HG02970 (cell line): Measurements from ENCODE around the gene ZSWIM4.
"Not testable (repeated sequence)": the region's sequence is repeated elsewhere in the genome, so short reads cannot be mapped to it uniquely, and the experiment has no call there.

Experiments used
- ATAC-seq: cut with Tn5 transposase; IDR thresholded peaks from one replicate; pipeline ENCODE4 v1.9.1; 2021; ENCODE audit warnings: mild to moderate bottlenecking, moderate library complexity, moderate number of reproducible peaks; ENCODE audit not compliant: unreplicated experiment, low FRiP score

The ZSWIM4 gene

DNA sequence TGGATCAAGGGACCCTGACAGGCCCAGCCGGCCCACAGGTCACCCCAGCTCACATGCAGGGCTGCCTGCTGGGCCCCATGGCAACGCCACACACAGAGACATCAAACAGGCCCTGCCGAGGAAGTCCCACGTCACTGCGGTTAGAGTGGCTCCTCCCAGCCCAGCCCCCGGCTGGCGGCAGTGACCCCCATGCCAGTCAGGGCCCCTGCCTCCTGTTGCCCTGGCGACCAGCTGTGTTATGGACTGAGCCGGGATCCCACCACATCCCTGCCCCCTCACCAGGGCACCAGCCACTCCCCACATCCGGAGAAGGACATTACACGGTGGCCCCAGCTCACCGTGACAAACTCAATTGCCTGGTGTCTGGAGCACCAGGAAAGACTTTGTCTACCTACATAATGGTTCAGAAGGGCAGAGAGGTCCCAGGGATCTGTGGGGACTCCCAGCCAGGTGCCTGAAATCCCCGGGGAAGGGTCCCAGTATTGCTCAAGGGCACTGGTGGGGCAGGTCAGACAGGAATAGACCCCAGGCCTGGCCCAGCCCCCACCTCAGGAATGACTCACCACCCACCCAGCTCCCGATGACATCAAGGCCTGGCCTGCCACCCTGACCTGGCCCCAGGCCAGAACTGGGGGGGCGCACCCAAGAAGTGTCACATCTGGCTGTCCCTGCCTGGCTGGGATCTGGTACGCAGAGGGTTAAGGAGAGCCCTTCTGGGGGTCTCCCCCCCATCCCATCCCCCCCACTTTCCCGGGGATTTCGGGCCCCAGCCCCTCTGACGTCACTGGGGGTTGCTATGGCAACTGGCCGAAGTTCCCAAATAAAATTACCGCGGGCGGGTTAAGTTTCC lies 51.5 kb downstream of the ZSWIM4 start:
- peak; percentile 44 for ATAC-seq

DNA sequence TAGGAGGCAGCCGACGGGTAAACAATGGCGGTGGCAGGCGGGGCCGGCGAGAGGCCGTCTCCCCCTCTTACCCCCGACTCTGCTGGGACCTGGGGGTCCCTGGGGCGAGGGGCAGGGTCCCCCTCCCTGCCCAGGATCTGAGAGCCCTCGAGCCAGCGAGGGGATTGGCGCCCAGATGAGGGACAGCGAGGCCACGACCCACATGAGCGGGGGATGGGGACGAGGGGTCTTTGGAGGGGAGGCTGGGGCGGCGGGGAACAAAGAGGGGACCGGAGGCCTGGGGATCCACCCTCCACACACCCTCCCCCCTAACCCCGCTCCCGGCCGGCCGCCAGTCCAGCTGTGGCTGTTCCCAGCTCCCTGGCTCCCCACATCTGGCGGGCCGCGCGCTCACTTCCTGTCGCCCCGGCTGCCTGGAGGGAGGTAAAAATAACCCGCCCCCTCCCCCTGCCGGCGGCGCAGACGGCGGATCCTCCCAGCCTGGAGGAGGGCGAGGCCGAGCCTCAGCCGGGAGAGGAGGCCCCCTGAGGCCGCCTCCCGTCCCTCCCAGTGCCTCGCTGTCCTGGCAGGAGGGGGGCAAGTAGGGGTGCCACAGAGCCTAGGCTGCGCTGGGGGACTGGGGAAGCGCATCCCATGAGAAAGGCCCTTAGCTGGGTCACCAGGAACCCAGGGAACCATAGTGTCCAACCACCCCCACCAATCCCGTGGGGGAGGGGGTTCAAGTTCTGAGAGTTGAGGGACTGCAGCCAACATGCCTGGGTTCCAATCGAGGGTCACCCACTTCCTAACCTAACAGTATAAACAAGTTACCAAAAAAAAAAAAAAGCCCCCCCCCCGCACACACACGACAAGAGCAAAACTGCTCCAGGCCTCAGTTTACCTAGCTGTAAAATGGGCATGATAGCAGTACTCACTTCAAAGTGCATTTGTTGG lies 52.4 kb downstream of the ZSWIM4 start:
- ATAC-seq = peak; percentile 13

DNA sequence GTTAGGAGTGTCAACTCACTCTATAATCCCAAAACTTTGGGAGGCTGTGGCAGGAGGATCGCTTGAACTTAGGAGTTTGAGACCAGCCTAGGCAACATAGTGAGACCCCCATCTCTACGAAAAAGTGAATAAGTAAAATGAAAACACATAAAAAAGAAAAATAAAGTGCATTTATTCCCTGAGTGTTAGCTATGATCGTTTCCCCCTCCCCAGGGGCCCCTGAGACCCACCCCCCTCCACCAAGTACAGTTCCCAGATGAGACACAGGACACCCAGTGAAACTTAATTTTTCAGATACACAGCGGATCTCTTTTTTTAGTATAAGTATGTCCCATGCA lies 53.1 kb downstream of the ZSWIM4 start:
- no peak for ATAC-seq

DNA sequence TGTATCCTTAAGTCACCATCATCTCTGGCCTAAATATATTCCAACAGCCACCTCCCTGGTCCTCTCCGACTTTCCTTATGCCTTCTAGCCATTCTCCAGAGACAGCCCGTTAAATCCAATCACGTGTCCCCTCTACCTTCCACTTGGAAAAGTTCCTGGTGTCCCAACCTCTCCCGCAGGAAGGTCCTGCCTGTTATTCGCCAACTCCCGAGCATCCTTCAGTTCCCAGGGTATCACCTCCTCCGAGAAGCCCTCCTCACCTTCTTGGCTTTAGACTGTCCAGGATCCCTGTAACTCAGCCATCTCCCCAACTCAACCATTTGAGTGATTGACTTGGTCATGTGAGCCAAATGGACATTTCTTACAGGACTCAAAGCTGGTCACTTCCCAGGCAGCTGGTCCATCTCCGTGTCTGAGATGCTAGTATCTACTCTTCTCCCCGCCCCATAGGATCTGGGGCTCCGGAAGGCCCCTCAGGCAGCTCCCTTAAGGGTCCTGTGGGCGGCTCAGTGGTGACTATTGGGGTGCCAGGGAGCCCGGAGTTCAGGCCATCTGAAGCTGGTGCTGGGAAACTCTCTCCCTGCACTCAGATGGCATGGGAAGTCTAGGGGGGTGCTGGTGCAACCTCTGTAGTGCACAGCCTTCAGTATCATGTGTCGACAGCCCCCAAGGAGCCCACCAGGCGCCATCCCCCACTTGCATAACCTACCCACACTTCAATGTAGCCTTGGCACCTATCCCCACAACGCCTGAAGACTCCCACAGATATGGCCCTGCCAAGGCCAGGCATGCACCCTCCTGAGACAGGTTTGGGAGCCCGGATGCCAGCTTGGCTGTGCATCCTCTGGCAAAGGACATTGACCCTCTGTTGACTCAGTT lies 53.8 kb downstream of the ZSWIM4 start:
- no peak for ATAC-seq

DNA sequence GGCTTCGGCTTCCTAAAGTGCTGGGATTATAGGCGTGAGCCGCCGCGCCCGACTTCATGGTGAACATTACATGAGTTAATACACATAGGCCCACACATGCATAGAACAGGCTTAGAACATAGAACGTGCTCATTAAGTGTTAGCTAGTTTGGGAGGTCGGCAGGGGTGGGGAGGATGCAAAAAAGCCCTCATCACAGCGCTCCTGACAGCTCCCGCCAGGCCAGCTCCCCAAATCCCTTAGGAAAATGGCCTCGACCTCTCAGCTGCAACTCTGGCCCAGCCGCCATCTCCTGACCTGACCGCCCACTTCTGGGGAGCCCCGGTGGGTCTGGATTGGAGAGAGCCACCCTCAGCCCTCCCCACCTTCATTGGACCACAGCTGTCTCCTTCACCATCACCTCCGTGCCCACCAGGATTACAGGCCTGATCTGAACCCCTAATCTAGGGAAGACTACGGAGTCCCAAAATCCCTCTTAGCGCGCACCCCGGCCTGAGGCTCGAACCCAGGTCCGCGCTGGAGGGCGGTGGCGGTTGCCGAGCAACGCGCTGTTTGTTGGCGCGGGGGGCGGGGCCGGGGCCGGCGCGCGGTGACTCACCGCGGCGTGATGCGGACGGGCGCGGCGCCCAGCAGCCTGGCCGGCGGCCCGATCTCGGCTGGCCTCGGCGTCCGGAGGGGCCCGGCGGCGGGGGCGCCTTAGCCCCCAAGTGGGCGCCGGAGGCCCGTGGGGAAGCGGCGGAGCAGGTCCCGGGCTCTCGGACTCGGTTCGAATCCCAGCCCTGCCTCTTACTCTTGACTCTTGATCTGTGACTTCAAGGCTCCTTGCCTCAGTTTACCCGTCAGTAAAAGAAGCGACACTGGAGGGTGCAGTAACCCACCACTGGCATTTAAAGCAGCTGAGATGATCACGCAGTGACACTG lies 55.0 kb downstream of the ZSWIM4 start:
- ATAC-seq = no peak

DNA sequence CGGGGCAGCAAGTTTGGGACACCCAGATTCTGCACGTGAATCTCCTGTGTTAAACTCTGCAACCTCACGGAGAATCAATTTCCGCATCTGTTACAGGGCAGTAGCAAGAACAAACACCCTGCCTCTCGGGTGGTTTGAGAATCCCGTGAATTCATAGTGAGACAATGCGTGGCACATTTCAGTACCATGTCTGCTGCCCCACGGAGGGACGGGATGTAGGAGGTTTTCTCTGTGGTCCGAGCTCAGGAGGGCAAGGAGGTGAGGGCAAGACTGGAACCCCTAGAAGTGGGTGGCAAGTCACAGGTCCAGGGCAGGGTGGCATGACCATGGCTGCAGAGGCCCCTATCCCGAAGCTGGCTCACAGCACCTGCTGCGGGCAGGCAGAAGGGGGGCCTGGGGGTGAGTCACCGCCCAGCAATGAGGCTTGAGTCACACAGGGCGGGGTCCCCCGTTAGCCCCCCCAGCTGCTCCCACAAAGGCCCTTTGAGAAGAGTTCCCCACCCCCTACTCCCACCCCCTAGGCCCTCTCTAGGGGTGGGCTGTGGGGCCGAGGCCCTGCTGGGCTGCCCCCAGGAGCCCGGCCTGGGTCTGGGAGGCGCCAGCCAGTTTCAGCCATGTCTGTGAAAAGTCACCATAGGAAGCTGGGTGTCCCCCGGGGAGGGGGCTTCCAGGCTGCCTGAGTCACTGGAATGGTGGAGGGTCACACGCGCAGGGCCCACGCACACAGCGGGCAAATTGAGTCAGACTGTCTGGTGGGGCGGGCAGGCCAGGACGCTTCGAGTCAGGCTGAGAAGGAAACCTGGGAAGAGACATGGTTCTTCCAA lies 55.9 kb downstream of the ZSWIM4 start:
- no peak for ATAC-seq

DNA sequence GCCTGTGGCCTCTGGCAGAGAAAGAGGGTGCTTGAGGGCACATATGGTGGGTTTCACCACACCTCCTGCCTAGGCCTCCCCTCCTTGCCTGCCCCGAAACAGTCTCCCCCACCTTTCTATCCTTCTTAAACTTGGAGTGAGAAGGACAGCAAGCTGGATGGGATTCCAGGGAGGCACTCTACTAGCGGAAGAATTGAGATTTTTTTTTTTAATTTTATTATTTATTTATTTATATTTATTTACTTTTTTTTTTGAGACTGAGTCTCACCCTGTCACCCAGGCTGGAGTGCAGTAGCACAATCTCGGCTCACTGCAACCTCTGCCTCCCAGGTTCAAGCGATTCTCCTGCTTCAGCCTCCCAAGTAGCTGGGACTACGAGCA lies 56.5 kb downstream of the ZSWIM4 start:
- ATAC-seq = not testable (repeated sequence)

DNA sequence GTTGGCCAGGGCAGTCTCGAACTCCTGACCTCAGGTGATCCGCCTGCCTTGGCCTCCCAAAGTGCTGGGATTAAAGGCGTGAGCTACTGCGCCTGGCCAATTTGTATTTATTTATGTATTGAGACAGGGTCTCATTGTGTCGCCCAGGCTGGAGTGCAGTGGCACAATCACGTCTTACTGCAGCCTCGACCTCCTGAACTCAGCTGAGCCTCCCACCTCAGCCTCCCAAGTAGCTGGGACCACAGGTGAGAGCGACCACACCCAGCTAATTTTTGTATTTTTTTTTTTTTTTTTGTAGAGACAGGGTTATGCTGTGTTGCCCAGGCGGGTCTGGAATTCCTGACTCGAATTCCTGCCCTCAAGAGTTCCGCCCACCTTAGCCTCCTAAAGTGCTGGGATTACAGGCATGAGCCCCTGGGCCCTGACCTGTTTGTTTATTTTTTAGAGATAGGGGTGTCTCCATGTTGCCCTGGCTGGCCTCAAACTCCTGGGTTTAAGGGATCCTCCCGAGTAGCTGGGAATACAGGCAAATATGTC lies 57.0 kb downstream of the ZSWIM4 start:
- not testable (repeated sequence) for ATAC-seq

DNA sequence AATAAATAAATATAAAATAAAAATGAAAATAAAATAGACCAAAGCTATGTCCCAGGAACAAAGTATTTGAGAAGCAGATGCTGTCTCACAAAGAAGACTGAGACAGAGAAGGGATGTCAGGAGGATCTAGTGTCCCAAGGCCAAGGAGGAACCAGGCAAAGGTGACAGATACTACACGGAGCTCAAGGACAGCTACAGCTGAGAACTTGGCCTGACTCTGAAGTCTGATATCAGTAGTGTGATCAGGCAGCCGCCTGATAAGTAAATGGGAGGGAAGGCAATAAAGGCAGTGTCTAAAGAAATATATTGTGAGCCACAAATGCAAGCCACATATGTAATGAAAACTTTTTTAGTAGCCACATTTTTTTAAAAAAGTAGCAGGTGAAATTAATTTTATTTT lies 61.3 kb downstream of the ZSWIM4 start:
- ATAC-seq = no peak

DNA sequence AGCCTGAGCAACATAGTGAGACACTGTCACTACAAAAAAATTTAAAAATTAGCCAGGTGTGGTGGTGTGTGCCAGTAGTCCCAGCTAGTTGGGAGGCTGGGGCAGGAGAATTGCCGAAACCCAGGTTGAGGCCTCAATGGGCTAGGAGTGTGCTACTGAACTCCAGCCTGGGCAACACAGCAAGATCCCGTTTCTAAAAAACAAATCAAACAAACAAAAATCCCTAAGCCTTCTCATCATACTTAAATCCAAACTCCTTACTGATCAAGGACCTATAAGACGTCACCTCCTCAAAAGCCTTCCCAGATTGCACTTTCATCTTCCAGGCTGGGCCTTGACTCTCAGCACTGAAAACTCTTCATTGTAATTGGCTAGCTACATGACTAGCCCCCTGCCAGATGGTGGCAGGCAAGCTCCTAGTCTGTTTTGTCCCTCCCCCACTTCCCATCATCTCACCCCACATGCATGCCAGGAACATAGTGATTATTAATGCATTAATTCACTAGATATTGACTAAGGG lies 64.2 kb downstream of the ZSWIM4 start:
- ATAC-seq = no peak

DNA sequence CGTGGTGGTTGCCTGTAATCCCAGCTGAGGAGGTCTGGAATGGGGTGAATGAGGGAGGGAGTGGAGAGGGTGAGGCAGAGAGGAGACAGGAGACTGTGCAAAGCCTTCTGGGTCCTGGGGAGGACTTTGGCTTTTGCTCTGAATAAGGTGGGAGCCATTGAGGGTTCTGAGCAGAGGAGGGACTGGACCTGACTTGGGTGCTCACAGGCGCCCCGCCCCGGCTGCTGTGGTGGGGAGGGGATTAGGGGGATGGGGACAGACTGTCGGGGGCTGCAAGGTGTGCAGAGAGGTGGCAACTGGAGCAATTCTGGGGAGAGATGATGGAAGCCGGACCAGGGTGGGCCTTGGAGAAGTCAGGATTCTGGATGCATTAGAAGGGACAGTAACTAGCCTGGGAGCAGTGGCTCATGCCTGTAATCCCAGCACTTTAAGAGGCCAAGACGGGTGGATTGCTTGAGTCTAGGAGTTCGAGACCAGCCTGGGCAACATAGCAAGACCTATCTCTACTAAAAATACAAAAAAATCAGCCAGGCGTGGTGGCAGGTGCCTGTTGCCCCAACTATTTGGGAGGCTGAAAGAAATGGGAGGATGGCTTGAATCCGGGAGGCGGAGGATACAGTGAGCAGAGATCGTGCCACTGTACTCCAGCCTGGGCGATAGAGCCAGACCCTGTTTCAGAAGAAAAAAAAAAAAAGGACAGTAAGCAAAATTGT lies 65.6 kb downstream of the ZSWIM4 start:
- no peak for ATAC-seq

DNA sequence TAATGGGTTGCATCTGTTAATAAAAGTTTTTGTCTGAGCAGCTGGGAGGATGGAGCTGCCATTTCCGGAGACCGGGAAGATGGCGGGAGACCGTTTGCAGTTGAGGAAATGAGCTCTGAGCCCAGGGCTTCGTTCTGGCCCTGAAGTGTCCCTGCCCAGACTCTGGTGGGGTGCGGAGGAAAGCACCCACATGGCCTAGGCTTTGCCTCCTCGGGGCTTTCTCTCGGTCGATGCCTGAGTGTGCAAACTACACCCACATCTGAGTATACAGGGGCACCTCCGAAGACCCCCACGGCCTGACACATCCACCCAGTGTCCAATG lies 66.1 kb downstream of the ZSWIM4 start:
- peak; percentile 26 for ATAC-seq

DNA sequence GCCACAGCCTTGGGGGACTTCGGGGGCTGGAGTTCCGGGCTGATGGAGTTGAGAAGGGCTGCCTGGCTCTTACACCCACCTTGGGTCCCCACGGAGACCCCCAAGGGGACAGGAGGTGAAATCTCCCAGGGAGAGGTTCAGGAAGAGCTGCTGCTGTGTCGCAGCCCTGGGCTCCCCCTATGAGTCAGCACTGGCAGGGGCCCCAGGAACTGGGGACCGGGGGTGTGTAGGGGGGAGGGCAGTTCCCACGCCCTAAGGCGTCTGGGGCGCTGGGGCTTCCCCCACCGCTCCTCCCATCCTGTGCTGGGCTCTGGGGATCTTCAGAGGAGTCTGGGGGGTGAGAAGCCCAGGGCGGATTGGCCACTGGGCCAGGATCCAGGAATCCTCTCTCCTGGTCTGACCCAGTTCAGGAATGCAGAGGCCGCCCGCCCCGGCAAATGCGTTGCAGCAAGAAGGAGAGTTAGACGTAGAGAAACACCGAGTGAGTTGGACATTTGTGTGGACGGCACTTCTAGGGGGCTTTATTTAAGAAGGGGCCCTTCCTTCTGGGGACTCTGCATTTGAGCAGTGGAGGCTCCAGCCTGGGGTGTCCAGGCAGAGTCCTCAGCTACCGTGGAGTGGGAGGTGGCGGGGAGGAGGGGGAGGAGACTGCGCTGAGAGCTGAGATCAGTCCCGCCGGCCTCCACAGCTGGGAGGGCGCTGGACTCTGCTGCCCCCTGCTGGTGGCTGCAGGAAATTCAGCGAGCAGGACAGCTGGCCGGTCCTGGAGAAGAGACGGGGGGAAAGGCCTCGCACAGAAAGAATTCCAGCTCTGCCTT lies 66.7 kb downstream of the ZSWIM4 start:
- peak; percentile 57 for ATAC-seq

DNA sequence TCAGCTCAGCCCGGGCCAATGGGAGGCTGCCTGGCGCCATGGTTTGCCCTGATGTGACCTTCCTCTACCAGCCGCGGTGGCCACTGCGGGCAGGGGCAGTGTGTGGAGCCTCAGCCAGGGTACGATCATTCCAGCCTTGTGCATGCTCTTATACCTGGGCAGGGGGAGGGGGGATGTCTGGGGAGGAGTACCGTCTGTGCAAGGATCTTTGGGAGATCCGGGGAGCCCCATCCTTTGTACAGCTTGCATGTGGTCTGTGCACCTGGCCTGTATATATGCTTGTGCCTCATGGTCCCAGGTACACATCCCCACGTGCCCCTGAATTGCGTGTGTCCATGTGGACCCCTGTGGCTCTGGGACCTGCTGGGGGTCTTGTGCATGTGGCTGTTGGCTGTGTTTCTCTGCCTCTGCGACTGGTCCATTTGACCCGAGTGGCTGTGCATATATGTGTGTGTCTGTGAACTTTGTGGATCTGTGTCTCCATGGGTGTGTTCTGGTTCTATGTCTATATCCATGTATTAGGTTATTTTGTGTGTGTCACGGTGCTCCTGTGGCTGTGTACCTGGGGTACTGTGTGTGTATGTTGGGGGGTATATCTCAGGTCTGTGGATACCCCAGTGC lies 68.9 kb downstream of the ZSWIM4 start:
- no peak for ATAC-seq

DNA sequence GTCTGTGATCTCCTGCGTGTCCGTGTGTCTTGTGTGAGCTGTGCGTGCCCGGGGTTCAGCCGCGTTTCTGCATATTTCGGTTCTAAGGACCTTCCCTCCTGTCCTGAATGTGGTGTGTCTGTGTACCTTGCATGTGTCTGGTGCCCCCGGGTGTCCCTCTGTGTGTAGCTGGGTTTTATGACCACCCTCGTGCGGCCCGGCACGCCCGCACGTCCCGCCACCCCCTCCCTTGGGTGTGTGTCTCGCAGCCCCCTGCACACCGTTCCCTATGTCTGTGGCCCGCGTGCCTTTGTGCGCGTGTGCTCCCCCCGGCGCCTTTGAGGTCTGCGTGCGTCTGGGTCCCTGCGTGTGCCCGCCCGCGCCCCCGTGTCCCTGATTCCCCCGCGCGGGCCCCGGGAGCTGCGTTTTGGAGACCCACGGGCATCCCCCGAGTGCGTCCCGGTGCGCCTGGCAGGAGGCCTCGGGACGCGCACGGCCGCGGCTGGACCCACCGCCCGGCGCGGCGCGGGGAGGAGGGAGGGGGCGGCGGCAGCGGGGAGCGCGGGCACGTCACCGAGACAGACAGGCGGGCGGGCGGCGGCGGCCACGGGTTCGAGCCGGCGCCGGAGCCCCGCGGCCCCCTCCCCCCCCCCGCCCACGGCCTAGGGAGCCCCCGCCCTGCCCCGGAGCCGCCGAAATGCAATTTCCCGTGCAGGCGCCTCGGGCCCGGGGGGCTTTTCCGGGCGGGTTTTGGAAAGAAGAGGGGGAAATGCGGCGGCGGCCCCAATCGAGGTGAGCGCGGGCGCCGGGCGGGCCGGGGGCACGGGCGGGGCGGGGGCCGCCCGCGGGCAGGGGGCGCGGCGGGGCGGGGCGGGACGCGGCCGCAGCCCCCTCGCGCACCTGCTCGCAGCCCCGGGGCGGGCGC lies 69.7 kb downstream of the ZSWIM4 start:
- no peak for ATAC-seq
